Measurements from ENCODE around the gene TMEM62. TPM values are rescaled to one million over a fixed set of nuclear protein-coding genes. Genes with fewer than 3 reads are reported as not detected.

The TMEM62 gene
- total and polyA plus RNA-seq, 10 of the 15 experiments (the other 5 are each of a cell fraction or from before 2014, with no cell fraction given), result 7.0 to 26.8 (median 14.9) TPM

GRCh38 chr15:43105778-43106485, 27.5 kb upstream of the TMEM62 start, which contains the start of gene UBR1 (continued):
- peak; percentile 63; the same call in 1 of the 2 replicates for TF ChIP-seq ESRRA (IDR thresholded peaks at IDR 0.05; ENCODE audit: low read length)
- peak; percentile 26; the same call in 1 of the 2 replicates for TF ChIP-seq BCL11A (IDR thresholded peaks at IDR 0.05; ENCODE audit: low read depth, low read length)
- TF ChIP-seq PML (IDR thresholded peaks at IDR 0.05; ENCODE audit: low read length), result peak; percentile 92
- TF ChIP-seq BHLHE40 (IDR thresholded peaks at IDR 0.05; ENCODE audit: borderline replicate concordance in 1 of 2, low read depth in 2 of 2, low read length in 1 of 2), result peak in 1 of 2 experiments; percentile 30; a peak in 1 of 4 replicates
- TF ChIP-seq SP1 (IDR thresholded peaks at IDR 0.05; ENCODE audit: low read depth, low read length), result no peak
- no peak; the same call in 1 of the 2 replicates for TF ChIP-seq PAX5 (IDR thresholded peaks at IDR 0.05; ENCODE audit: borderline replicate concordance, low read depth, low read length)
- TF ChIP-seq IRF3 (IDR thresholded peaks at IDR 0.05), result peak; percentile 68; the same call in 1 of the 2 replicates
- no peak for TF ChIP-seq STAT3 (IDR thresholded peaks at IDR 0.05; ENCODE audit: low read depth, low read length)
- TF ChIP-seq ZBTB33 (IDR thresholded peaks at IDR 0.05), result no peak
- peak in 1 of 2 experiments; percentile 66; a peak in 2 of 3 replicates for TF ChIP-seq EGR1 (IDR thresholded peaks at IDR 0.05; ENCODE audit: borderline replicate concordance in 1 of 2, low read depth in 2 of 2, low read length in 2 of 2)
- TF ChIP-seq CBX3 (IDR thresholded peaks at IDR 0.05; ENCODE audit: borderline replicate concordance, low read depth), result no peak
- 0 out of 2 replicates have a peak, but pooled peaks have one; percentile 2 for TF ChIP-seq TCF7 (IDR thresholded peaks at IDR 0.05; ENCODE audit: borderline replicate concordance)
- TF ChIP-seq NR2C2 (IDR thresholded peaks at IDR 0.05; ENCODE audit: borderline replicate concordance, control insufficient read depth, insufficient read length, low read depth), result no peak
- TF ChIP-seq ETV6 (conservative IDR thresholded peaks at IDR 0.05 in 1 of 2, IDR thresholded peaks at IDR 0.05 in 1 of 2; ENCODE audit: borderline replicate concordance in 1 of 2, low read depth in 1 of 2), result peak in 1 of 2 experiments; percentile 99; a peak in 2 of 4 replicates
- TF ChIP-seq NFXL1 (IDR thresholded peaks at IDR 0.05; ENCODE audit: borderline replicate concordance), result no peak
- TF ChIP-seq, protein P1, sequence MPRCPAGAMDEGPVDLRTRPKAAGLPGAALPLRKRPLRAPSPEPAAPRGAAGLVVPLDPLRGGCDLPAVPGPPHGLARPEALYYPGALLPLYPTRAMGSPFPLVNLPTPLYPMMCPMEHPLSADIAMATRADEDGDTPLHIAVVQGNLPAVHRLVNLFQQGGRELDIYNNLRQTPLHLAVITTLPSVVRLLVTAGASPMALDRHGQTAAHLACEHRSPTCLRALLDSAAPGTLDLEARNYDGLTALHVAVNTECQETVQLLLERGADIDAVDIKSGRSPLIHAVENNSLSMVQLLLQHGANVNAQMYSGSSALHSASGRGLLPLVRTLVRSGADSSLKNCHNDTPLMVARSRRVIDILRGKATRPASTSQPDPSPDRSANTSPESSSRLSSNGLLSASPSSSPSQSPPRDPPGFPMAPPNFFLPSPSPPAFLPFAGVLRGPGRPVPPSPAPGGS (IDR thresholded peaks at IDR 0.05; ENCODE audit: borderline replicate concordance, insufficient read depth, low read depth, low read length, poor library complexity, severe bottlenecking), result no peak
- TF ChIP-seq, protein P2, sequence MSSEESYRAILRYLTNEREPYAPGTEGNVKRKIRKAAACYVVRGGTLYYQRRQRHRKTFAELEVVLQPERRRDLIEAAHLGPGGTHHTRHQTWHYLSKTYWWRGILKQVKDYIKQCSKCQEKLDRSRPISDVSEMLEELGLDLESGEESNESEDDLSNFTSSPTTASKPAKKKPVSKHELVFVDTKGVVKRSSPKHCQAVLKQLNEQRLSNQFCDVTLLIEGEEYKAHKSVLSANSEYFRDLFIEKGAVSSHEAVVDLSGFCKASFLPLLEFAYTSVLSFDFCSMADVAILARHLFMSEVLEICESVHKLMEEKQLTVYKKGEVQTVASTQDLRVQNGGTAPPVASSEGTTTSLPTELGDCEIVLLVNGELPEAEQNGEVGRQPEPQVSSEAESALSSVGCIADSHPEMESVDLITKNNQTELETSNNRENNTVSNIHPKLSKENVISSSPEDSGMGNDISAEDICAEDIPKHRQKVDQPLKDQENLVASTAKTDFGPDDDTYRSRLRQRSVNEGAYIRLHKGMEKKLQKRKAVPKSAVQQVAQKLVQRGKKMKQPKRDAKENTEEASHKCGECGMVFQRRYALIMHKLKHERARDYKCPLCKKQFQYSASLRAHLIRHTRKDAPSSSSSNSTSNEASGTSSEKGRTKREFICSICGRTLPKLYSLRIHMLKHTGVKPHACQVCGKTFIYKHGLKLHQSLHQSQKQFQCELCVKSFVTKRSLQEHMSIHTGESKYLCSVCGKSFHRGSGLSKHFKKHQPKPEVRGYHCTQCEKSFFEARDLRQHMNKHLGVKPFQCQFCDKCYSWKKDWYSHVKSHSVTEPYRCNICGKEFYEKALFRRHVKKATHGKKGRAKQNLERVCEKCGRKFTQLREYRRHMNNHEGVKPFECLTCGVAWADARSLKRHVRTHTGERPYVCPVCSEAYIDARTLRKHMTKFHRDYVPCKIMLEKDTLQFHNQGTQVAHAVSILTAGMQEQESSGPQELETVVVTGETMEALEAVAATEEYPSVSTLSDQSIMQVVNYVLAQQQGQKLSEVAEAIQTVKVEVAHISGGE (CRISPR knock-in tag; IDR thresholded peaks at IDR 0.05), result no peak
- TF ChIP-seq RAD21 (IDR thresholded peaks at IDR 0.05; ENCODE audit: insufficient read depth, low read depth, low read length), result no peak
- TF ChIP-seq YY1 (IDR thresholded peaks at IDR 0.05; ENCODE audit: low read depth, low read length), result peak; percentile 96
- no peak for TF ChIP-seq KAT2A (conservative IDR thresholded peaks at IDR 0.05; ENCODE audit: control insufficient read depth, low read depth, low read length)

Data from GM12878 (cell line).